ENCODE results near the gene LRP10.
A peak's percentile ranks its signal among the peaks of the same experiment; 100 is the strongest.

LRP10 gene

GRCh38 chr14:22872033-22872832 is 693 bp downstream of the LRP10 start:
- H3K9me3 ChIP-seq (ENCODE audit: control insufficient read depth, low read length) = no peaks in the 10 kb centered on the region
- peak overlapping the region; percentile 66 for H4K8ac ChIP-seq (ENCODE audit: low read length)
- peak overlapping the region; percentile 69 to 97 for H3K18ac ChIP-seq (ENCODE audit: low read depth in 1 of 2, low read length in 2 of 2)
- peak overlapping the region; percentile 80 for H2BK15ac ChIP-seq (ENCODE audit: low read depth, poor library complexity, severe bottlenecking)
- H3K79me1 ChIP-seq (replicated peaks; ENCODE audit: low read length, poor library complexity, severe bottlenecking) = peaks cover 31% of the 10 kb centered on the region
- peak overlapping the region; percentile 96 for H2BK5ac ChIP-seq (ENCODE audit: low read depth, low read length, poor library complexity, severe bottlenecking)
- H3K4me1 ChIP-seq (ENCODE audit: control insufficient read depth, insufficient read depth, low read depth, low read length) = peaks cover 15% of the 10 kb centered on the region
- peak overlapping the region; percentile 85 to 87 for H3K4me3 ChIP-seq (ENCODE audit: insufficient read depth in 1 of 2, low read depth in 1 of 2, low read length in 2 of 2)
- peak overlapping the region; percentile 88 for H2AFZ ChIP-seq (ENCODE audit: low read depth, low read length)
- peak overlapping the region; percentile 29 for H2BK120ac ChIP-seq (ENCODE audit: low read depth, low read length)
- DNase-seq = peak; percentile 87
- peak overlapping the region; percentile 57 to 91 for H3K4ac ChIP-seq (ENCODE audit: low read depth in 1 of 2, low read length in 2 of 2)
- peak overlapping the region; percentile 74 for H2AK5ac ChIP-seq (ENCODE audit: low read length, severe bottlenecking)
- peaks cover 34 to 38% of the 10 kb centered on the region in 2 experiments for H3K36me3 ChIP-seq (ENCODE audit: control insufficient read depth in 1 of 2, insufficient read depth in 2 of 2, low read depth in 1 of 2, low read length in 2 of 2)
- WGBS = under 1% methylated on average over 39 of the region's 45 CpGs
- H3K23ac ChIP-seq (ENCODE audit: low read length in 2 of 2) = peak overlapping the region in 1 of 2 experiments; percentile 63
- H2BK12ac ChIP-seq (ENCODE audit: low read length in 2 of 2) = peak overlapping the region in 1 of 2 experiments; percentile 64
- H3K4me2 ChIP-seq (ENCODE audit: low read length, poor library complexity, severe bottlenecking) = peak overlapping the region; percentile 87
- H3K27me3 ChIP-seq (ENCODE audit: control insufficient read depth in 1 of 2, insufficient read depth in 1 of 2, low read length in 2 of 2) = no peaks in the 10 kb centered on the region
- peak overlapping the region; percentile 95 for H3K9ac ChIP-seq (ENCODE audit: low read length)
- peak overlapping the region in 1 of 2 experiments; percentile 26 for H3K14ac ChIP-seq (ENCODE audit: low read length in 2 of 2)
- peak overlapping the region; percentile 57 for H4K91ac ChIP-seq (ENCODE audit: low read length)
- peak overlapping the region; percentile 96 for H3K27ac ChIP-seq (ENCODE audit: low read length, poor library complexity, severe bottlenecking)

DNA sequence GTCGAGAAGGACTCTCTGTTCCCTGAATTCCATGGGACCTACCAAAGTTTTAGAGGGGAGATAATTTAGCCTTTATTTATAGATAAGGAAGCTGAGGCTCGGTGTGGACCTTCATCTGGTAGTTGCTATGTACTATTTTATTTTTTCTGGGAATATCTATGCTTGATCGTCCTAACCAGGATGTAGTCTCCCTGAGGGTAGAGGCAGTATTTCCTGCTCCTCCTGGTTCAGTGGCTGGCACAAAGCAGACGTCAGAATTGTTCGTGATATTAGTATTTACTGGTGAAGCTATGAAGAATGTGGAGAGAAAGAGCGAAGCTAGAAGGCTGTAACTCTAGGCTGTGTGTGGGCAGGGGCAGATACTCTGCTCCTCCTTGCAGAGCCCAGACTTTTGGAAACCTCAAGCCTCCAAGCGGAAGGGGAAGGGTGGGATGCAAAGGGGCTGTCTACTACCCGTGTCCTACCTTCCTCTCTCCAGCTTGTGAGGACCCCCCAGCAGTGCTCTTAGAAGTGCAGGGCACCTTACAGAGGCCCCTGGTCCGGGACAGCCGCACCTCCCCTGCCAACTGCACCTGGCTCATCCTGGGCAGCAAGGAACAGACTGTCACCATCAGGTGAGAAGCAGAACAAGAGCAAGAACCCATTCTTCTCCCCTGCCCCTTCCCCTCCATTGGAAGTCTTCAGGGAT is 1.4 kb downstream of the LRP10 start:
- peak overlapping the region; percentile 74 for H4K91ac ChIP-seq (ENCODE audit: low read length)
- H3K9me3 ChIP-seq (ENCODE audit: control insufficient read depth, low read length) = no peaks in the 10 kb centered on the region
- no peak overlapping the region for H2AFZ ChIP-seq (ENCODE audit: low read depth, low read length)
- H3K79me1 ChIP-seq (replicated peaks; ENCODE audit: low read length, poor library complexity, severe bottlenecking) = peaks cover 35% of the 10 kb centered on the region
- peak overlapping the region; percentile 53 for H2AK5ac ChIP-seq (ENCODE audit: low read length, severe bottlenecking)
- H3K4me3 ChIP-seq (ENCODE audit: insufficient read depth in 1 of 2, low read depth in 1 of 2, low read length in 2 of 2) = peak overlapping the region; percentile 85 to 87
- peak overlapping the region in 1 of 2 experiments; percentile 78 for H3K4ac ChIP-seq (ENCODE audit: low read depth in 1 of 2, low read length in 2 of 2)
- peak overlapping the region; percentile 84 for H2BK15ac ChIP-seq (ENCODE audit: low read depth, poor library complexity, severe bottlenecking)
- H3K4me2 ChIP-seq (ENCODE audit: low read length, poor library complexity, severe bottlenecking) = peak overlapping the region; percentile 87
- H3K27me3 ChIP-seq (ENCODE audit: control insufficient read depth in 1 of 2, insufficient read depth in 1 of 2, low read length in 2 of 2) = no peaks in the 10 kb centered on the region
- peaks cover 41 to 45% of the 10 kb centered on the region in 2 experiments for H3K36me3 ChIP-seq (ENCODE audit: control insufficient read depth in 1 of 2, insufficient read depth in 2 of 2, low read depth in 1 of 2, low read length in 2 of 2)
- no peak overlapping the region for H2BK5ac ChIP-seq (ENCODE audit: low read depth, low read length, poor library complexity, severe bottlenecking)
- no peak overlapping the region for H3K14ac ChIP-seq (ENCODE audit: low read length in 2 of 2)
- H2BK12ac ChIP-seq (ENCODE audit: low read length in 2 of 2) = peak overlapping the region; percentile 9 to 83
- H3K4me1 ChIP-seq (ENCODE audit: control insufficient read depth, insufficient read depth, low read depth, low read length) = peaks cover 15% of the 10 kb centered on the region
- peak overlapping the region; percentile 96 for H3K27ac ChIP-seq (ENCODE audit: low read length, poor library complexity, severe bottlenecking)
- no peak overlapping the region for H3K18ac ChIP-seq (ENCODE audit: low read depth in 1 of 2, low read length in 2 of 2)
- H3K23ac ChIP-seq (ENCODE audit: low read length in 2 of 2) = no peak overlapping the region
- peak overlapping the region; percentile 95 for H3K9ac ChIP-seq (ENCODE audit: low read length)
- DNase-seq = no peak
- H4K8ac ChIP-seq (ENCODE audit: low read length) = no peak overlapping the region
- no peak overlapping the region for H2BK120ac ChIP-seq (ENCODE audit: low read depth, low read length)
- 57% methylated on average over 10 of the region's 10 CpGs for WGBS

DNA sequence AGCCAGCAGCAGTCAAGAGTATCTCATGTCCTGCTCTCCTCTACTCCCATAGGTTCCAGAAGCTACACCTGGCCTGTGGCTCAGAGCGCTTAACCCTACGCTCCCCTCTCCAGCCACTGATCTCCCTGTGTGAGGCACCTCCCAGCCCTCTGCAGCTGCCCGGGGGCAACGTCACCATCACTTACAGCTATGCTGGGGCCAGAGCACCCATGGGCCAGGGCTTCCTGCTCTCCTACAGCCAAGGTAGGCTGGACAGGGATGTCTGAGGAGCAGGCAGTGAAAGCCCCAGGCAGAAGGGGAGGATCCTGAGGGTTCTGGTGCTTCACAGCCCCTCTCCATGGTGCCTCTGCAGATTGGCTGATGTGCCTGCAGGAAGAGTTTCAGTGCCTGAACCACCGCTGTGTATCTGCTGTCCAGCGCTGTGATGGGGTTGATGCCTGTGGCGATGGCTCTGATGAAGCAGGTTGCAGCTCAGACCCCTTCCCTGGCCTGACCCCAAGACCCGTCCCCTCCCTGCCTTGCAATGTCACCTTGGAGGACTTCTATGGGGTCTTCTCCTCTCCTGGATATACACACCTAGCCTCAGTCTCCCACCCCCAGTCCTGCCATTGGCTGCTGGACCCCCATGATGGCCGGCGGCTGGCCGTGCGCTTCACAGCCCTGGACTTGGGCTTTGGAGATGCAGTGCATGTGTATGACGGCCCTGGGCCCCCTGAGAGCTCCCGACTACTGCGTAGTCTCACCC is 3.6 kb downstream of the LRP10 start:
- Histone ChIP-seq H2BK15ac (ENCODE audit: low read depth, poor library complexity, severe bottlenecking) (no peak overlapping the region), H3K4me3 (ENCODE audit: insufficient read depth in 1 of 2, low read depth in 1 of 2, low read length in 2 of 2) (no peak overlapping the region), H3K4me1 (ENCODE audit: control insufficient read depth, insufficient read depth, low read depth, low read length) (peaks cover 14% of the 10 kb centered on the region), H2BK120ac (ENCODE audit: low read depth, low read length) (no peak overlapping the region), H4K8ac (ENCODE audit: low read length) (no peak overlapping the region), H3K9me3 (ENCODE audit: control insufficient read depth, low read length) (no peaks in the 10 kb centered on the region), H3K9ac (ENCODE audit: low read length) (no peak overlapping the region), H2BK12ac (ENCODE audit: low read length in 2 of 2) (no peak overlapping the region), H2BK5ac (ENCODE audit: low read depth, low read length, poor library complexity, severe bottlenecking) (no peak overlapping the region), H3K4ac (ENCODE audit: low read depth in 1 of 2, low read length in 2 of 2) (no peak overlapping the region), H3K36me3 (ENCODE audit: control insufficient read depth in 1 of 2, insufficient read depth in 2 of 2, low read depth in 1 of 2, low read length in 2 of 2) (peaks cover 61 to 65% of the 10 kb centered on the region in 2 experiments), H3K27ac (ENCODE audit: low read length, poor library complexity, severe bottlenecking) (no peak overlapping the region), H3K27me3 (ENCODE audit: control insufficient read depth in 1 of 2, insufficient read depth in 1 of 2, low read length in 2 of 2) (no peaks in the 10 kb centered on the region), H3K14ac (ENCODE audit: low read length in 2 of 2) (no peak overlapping the region), H4K91ac (ENCODE audit: low read length) (no peak overlapping the region), H3K4me2 (ENCODE audit: low read length, poor library complexity, severe bottlenecking) (no peak overlapping the region), H3K18ac (ENCODE audit: low read depth in 1 of 2, low read length in 2 of 2) (no peak overlapping the region), H2AFZ (ENCODE audit: low read depth, low read length) (no peak overlapping the region), H3K23ac (ENCODE audit: low read length in 2 of 2) (peak overlapping the region in 1 of 2 experiments; percentile 57), H2AK5ac (ENCODE audit: low read length, severe bottlenecking) (no peak overlapping the region), H3K79me1 (replicated peaks; ENCODE audit: low read length, poor library complexity, severe bottlenecking) (peaks cover 35% of the 10 kb centered on the region)
- no peak for DNase-seq
- WGBS = over 99% methylated on average over 15 of the region's 15 CpGs
